ENCODE measurements around the gene FRMD5. TPM values are rescaled to one million over a fixed set of nuclear protein-coding genes. Genes with fewer than 3 reads are reported as not detected.
"Not testable (repeated sequence)": the region's sequence is repeated elsewhere in the genome, so short reads cannot be mapped to it uniquely, and the experiment has no call there.

FRMD5 gene
- total RNA-seq, 4 donors from 2014 or later = 0.24 to 0.94 (median 0.67) TPM; not detected in 1

DNA sequence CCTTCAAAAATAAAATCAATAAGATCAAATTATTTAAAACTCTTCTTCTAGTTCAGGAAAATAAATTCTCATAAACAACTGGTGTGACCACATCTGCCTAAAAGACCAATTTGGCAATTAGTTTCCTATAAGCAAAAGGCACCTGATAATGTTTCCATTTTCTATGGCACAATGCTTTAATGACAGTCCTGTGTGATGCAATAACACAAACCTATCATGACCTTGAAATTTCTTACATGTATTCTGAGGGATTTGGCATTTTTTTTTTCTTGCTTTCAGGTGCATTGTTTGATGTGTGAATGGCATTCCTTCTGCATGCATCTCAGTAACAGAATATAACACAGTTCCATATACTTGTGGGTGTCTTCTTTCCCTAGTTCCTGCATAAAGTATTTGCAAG lies 32.5 kb upstream of the FRMD5 start:
- TF ChIP-seq CTCF (IDR thresholded peaks at IDR 0.05) = no peak
- no peak for TF ChIP-seq POLR2A (IDR thresholded peaks at IDR 0.05)
- DNase-seq = no peak
- H3K36me3 ChIP-seq = no peaks in the 10 kb centered on the region
- no peaks in the 10 kb centered on the region for H3K4me1 ChIP-seq
- no peaks in the 10 kb centered on the region for H3K27me3 ChIP-seq
- no peak overlapping the region for H3K27ac ChIP-seq
- H3K9me3 ChIP-seq = no peaks in the 10 kb centered on the region
- intact Hi-C loops (cut with DNase I) = no loop called here
- no peak overlapping the region for H3K4me3 ChIP-seq (replicated peaks in 1 of 3)

- intact Hi-C loops (cut with DNase I); H3K36me3 ChIP-seq; H3K4me3 ChIP-seq (replicated peaks in 1 of 3); H3K9me3 ChIP-seq; H3K27ac ChIP-seq; DNase-seq; H3K4me1 ChIP-seq; H3K27me3 ChIP-seq: not testable (repeated sequence)
- WGBS, 2 donors = 91 to 96% methylated on average over 4 of the region's 4 CpGs
Observed at GRCh38 chr15:44227001-44227400, 31.9 kb upstream of the FRMD5 start.

GRCh38 chr15:44222478-44222877 lies 27.4 kb upstream of the FRMD5 start:
- no peaks in the 10 kb centered on the region for H3K27me3 ChIP-seq
- H3K27ac ChIP-seq = no peak overlapping the region
- no peaks in the 10 kb centered on the region for H3K4me1 ChIP-seq
- no peaks in the 10 kb centered on the region for H3K36me3 ChIP-seq
- intact Hi-C loops (cut with DNase I) = loop anchor here (5.0 kb wide), 1 partner anchor 320 kb away; no protein-coding TSS in a partner anchor
- H3K4me3 ChIP-seq (replicated peaks in 1 of 3) = no peak overlapping the region
- 38 to 47% methylated on average over 1 of the region's 1 CpG for WGBS, 2 donors
- no peaks in the 10 kb centered on the region for H3K9me3 ChIP-seq
- DNase-seq = no peak
- TF ChIP-seq POLR2A (IDR thresholded peaks at IDR 0.05) (no peak), CTCF (IDR thresholded peaks at IDR 0.05) (no peak)

DNA sequence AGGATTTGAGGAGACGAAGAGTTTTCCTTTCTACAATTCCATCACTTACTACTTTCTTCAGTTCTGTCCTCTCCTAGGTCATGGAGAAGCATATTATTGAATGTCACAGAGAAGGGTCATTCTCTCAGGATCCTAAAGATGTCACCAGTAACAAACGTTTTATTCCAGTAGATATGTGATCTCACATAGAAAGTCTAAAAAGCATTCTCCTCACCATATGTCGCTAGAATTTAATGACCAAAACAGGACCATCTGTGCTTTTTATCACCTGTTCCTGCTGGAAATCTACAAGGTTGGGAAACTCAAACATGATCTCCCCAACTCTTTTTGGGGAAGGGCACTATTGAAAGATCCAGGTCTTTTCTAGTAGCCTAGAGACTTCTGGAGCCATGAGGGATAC lies 24.0 kb upstream of the FRMD5 start:
- Histone ChIP-seq H3K4me1 (no peaks in the 10 kb centered on the region), H3K27me3 (no peaks in the 10 kb centered on the region), H3K36me3 (no peaks in the 10 kb centered on the region), H3K4me3 (replicated peaks in 1 of 3) (no peak overlapping the region), H3K9me3 (no peaks in the 10 kb centered on the region), H3K27ac (no peak overlapping the region)
- 80 to 84% methylated on average over 3 of the region's 3 CpGs for WGBS, 2 donors
- TF ChIP-seq CTCF (IDR thresholded peaks at IDR 0.05) (no peak), POLR2A (IDR thresholded peaks at IDR 0.05) (no peak)
- DNase-seq = no peak
- intact Hi-C loops (cut with DNase I) = no loop called here

GRCh38 chr15:44216958-44217357 lies 21.9 kb upstream of the FRMD5 start:
- intact Hi-C loops (cut with DNase I) = no loop called here
- 67 to 83% methylated on average over 1 of the region's 1 CpG for WGBS, 2 donors
- no peak overlapping the region for H3K27ac ChIP-seq
- H3K27me3 ChIP-seq = no peaks in the 10 kb centered on the region
- no peak for TF ChIP-seq POLR2A (IDR thresholded peaks at IDR 0.05)
- TF ChIP-seq CTCF (IDR thresholded peaks at IDR 0.05) = no peak
- H3K9me3 ChIP-seq = no peaks in the 10 kb centered on the region
- H3K4me3 ChIP-seq (replicated peaks in 1 of 3) = no peak overlapping the region
- no peaks in the 10 kb centered on the region for H3K4me1 ChIP-seq
- DNase-seq = no peak
- no peaks in the 10 kb centered on the region for H3K36me3 ChIP-seq

DNA sequence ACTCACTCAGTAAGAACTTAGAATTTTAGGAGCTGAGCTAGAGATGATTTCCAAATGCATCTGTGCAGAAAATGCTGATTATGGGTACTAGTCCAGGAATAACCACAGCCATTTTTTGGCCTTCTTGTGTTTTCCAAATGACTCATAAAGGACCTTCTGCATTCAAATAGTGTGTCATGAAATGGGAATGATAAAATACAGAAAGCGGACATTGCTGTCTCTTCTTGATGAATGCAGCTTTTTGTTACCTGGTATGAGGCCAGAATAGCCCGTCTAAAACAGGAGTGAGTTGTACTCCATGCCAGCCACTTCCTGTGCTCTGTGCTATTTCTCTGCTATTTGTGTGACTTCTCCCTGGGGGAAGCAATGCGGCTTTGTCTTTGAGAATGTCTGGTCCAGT lies 20.5 kb upstream of the FRMD5 start:
- TF ChIP-seq CTCF (IDR thresholded peaks at IDR 0.05) = no peak
- TF ChIP-seq POLR2A (IDR thresholded peaks at IDR 0.05) = no peak
- no peak overlapping the region for H3K4me3 ChIP-seq (replicated peaks in 1 of 3)
- H3K9me3 ChIP-seq = no peaks in the 10 kb centered on the region
- WGBS, 2 donors = 53 to 70% methylated on average over 3 of the region's 3 CpGs
- H3K27ac ChIP-seq = no peak overlapping the region
- H3K27me3 ChIP-seq = no peaks in the 10 kb centered on the region
- DNase-seq = no peak
- no peaks in the 10 kb centered on the region for H3K36me3 ChIP-seq
- no peaks in the 10 kb centered on the region for H3K4me1 ChIP-seq
- intact Hi-C loops (cut with DNase I) = no loop called here
